NCI-H345 treated with DMSO at 0.1 percent for 48 hours (cell line): Measurements from ENCODE around the gene EME2.
"Not testable (repeated sequence)": the region's sequence is repeated elsewhere in the genome, so short reads cannot be mapped to it uniquely, and the experiment has no call there.

Experiments
- DNase-seq: peaks from one replicate; lab custom pipeline; 2025; ENCODE audit not compliant: unreplicated experiment; lab: John Stamatoyannopoulos, UW

EME2 gene, protein sequence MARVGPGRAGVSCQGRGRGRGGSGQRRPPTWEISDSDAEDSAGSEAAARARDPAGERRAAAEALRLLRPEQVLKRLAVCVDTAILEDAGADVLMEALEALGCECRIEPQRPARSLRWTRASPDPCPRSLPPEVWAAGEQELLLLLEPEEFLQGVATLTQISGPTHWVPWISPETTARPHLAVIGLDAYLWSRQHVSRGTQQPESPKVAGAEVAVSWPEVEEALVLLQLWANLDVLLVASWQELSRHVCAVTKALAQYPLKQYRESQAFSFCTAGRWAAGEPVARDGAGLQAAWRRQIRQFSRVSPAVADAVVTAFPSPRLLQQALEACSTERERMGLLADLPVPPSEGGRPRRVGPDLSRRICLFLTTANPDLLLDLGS

DNA sequence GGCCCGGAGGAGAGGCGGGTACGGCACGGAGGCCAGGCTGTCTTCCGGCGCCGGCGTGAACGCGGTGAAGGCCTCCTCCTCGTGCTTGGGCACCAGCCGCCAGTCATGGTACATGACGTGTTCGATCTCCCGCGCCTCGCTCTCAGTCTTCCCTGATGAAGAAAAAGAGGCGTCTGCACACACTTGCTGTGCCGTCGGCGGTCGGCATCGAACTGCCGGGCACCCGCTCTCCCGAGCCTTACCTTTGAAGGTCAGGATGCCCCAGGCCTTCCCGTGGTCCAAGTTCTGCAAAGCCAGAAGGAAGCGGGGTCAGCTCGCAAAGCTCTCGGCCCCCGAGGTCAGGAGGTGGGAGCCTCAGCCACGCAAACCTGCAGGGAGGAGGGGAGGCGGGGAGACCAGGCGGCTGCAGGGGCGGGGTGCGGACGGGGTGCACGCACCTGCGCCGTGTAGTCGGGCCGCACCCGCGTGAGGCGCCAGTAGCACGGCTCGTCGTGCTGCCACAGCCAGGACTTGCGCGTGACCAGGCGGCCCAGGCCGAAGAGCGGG is at the start of gene EME2:
TSS of gene EME2 (plus strand) at position 449 of the 546 bp plus-strand sequence. CDS start 418 bp downstream, outside the sequence.
- DNase-seq: no peak

DNA sequence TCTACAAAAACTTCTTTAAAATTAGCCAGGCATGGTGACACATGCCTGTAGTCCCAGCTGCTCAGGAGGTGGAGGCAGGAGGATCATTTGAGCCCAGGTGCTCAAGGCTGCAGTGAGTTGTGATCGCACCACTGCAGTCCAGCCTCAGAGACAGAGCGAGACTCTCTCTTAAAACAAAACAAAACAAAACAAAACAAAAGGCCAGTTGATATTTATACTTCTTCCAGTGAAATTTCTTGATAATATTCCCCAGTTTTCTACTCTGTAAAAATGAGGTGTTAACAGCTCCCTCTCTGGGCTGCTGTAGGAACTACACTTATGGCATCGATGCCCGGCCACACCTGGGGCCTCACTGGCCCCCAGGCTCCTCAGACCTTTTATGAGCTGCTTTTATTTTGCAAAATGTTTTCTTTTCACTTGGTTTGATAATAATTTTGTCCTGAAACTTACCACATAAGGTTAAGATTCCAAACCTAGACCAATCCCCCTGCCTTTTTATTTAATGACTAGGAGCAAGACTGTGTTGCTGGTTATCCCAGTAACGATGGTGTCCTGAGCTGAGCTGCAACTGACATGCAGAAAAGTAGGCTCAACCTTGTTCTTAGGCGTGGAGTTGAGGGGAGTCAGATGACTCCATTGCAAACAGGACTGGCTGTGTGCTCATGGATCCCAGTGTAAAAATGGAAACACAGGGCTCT is 49.0 kb upstream of the EME2 start:
- DNase-seq: no peak

DNA sequence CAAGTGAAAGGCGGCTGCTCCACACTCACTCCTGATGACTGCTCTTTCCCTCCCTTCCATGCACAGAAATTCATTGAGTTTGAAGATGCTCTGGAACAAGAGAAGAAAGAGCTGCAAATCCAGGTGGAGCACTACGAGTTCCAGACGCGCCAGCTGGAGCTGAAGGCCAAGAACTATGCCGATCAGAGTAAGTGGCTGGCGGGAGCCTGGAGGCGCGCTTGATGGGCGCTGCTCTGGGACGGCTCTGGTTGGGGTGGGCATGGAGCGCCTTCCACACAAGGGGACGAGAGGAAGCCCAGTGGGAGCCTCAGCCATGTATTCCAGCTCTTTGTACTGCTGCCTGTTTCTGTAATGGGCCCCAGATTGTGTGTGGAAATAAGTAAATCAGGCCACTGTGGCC is 48.1 kb upstream of the EME2 start:
- no peak for DNase-seq

DNA sequence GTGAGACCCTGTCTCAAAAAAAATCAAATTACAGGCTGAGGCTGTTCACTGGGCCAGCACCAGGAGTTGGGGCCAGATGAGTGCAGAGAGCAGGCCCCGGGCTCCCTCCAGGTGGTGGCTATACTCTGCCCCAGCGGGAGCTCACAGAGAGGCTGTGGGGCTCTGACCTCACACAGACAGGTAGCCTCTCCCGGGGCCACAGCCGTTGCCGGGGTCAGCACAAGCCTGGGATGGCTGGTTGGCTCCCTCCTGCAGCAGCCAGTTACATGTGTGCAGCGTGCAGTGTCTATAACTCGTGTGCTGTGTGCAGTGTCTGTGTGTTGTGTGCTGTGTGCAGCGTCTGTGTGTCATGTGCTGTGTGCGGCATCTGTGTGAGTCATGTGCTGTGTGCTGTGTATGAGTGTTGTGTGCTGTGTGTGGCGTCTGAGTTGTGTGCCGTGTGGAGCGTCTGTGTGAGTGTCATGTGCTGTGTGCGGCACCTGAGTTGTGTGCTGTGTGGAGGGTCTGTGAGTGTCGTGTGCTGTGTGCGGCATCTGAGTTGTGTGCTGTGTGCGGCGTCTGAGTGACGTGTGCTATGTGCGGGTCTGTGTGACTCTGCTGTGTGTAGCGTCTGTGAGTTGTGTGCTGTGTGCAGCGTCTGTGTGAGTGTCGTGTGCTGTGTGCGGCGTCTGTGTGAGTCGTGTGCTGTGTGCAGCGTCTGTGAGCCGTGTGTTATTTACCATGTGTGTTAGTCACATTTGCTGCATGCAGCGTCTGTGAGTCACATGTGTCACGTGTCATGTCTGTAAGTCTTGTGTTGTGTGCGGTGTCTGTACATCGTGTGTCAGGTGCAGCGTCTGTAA is 45.7 kb upstream of the EME2 start:
- DNase-seq: no peak

DNA sequence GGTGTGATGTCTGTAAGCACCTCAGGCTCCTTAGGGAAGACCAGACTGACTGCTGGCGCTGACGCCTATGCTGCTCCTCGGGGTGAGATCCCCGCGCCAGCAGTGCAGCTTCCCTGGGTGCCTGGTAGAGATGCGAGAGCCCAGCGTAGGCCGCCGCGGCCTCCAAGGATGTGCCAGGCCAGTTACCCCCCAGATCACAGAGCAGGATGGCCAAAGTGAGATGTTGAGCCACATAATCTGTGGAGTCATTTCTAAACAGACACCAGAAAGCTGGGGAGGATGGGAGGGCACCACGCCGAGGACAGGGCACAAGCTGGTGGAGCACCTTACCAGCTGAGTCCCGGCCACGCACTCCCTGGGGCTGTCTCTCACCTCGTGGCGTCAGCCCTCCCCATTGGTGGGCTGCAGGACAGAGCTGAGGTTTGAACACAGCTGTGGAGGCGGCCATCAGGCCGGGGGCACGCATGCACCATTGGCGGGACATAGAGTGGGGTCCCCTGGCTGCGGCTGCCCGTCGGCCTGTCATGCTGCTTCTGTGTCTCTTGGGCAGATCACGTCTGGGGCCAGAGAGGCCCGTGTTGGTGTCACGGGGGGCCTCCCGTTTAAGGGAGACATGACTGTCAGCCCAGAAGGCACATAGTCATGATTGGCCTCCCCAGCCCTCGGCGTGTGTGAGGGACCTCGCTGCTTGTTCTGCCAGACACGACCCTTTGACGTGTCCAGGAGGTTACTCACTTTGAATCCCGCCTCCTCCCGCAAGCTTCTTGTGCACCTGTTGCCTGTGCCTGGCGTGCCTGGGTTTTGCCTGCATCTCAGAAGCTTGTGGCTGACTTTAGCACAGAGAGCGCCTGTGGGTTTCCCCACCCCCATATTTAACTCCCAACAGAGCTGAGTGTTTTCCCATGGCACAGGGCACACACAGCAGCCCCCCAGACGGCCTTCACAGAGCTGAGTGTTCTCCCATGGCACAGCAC is 44.7 kb upstream of the EME2 start:
- no peak for DNase-seq

DNA sequence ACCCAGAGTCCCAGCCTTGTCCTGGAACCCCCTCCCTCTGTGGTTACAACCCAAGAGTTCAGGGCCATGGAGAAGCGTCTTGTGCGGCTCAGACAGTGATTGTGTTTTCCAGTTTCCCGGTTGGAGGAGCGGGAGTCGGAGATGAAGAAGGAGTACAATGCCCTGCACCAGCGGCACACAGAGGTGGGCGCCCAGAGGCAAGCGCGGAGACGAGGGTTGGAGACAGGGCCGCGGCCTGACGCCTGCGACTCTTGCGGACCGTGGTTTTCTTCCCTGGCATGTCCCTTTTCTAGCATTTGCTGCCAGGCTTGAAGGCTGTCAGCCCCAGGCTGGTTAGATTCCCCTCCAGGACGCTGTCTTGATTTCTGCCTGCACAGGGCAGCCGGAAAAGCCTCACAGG is 43.6 kb upstream of the EME2 start:
- no peak for DNase-seq

DNA sequence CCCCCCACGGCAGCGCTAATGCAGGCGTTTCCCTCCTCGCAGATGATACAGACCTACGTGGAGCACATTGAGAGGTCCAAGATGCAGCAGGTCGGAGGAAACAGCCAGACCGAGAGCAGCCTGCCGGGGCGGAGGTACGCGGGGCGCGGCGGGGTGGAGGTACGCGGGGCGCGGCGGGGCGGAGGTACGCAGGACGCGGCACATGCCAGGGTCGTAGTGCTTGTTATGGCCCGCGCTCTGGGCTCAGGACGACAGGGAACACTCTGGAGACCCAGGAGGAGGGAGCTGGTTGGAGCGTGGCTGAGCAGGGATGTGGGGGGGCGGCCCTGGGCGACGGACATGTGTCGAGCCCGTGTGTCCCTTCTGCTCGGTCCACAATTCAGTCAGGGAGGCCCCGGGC is 43.2 kb upstream of the EME2 start:
- no peak for DNase-seq

DNA sequence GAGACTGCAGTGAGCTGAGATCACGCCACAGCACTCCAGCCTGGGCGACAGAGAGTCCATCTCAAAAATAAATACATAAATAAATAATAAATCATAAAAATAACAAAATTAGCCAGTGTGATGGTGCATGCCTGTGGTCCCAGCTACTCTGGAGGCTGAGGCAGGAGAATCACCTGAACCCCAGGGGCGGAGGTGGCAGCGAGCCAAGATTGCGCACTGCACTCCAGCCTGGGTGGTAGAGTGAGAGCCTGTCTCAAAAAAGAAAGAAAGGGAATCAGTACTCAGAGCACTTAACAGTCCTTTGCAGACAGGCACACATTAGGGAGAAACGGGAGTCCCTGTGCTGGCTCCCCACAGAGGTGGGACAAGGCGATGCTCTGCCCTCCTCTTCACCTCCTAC is 41.5 kb upstream of the EME2 start:
- no peak for DNase-seq

DNA sequence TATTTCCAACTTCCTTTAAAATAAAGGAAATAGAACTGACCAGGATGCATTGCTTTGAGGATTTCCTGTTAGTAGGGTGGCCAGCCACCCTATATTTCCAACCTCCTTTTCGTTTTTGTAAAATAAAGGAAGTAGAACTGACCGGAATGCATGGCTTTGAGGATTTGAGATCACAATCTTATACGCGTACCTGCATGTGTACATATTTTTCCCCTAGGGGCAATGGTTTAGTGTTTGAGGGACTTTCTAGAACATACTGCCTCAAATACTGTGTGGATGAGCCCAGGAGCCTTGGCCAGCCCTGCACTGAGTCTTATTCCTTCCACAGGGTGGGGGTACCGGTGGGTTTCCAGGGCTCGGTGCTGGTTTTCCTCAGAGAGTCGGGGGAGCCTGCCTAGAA is 41.0 kb upstream of the EME2 start:
- no peak for DNase-seq

DNA sequence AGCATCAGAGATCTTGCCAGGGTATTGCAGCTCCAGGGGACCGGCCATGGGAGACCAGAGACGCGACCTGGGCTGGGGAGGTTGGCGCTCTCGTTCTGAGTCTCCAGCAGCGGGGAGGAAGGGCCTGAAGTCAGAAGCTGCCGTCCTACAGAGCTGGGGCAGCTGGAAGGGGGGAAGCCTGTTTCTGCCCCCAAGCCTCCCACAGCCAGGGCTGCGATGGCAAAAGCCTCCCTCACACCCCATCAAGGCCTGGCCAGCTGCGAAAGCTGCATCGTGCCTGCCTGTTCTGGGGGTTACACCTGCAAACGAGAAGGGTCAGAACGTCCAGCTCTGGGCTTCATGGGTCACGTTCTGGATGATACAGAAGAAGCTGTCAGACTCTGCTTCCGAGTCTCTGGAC is 40.5 kb upstream of the EME2 start:
- no peak for DNase-seq

DNA sequence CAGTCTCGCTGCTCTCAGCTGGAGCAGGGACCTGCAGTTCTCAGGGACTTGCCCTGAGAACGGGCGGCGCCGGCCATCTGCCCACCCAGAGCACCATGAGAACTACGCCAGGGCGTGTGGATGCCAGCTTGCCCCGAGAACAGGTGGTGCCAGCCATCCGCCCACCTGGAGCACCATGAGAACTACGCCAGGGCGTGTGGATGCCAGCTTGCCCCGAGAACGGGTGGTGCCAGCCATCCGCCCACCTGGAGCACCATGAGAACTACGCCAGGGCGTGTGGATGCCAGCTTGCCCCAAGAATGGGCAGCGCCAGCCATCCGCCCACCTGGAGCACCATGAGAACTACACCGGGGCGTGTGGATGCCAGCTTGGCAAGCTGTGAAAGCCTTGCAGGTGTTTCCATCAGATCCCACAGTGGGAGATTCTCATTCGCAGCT is 40.0 kb upstream of the EME2 start:
- not testable (repeated sequence) for DNase-seq

DNA sequence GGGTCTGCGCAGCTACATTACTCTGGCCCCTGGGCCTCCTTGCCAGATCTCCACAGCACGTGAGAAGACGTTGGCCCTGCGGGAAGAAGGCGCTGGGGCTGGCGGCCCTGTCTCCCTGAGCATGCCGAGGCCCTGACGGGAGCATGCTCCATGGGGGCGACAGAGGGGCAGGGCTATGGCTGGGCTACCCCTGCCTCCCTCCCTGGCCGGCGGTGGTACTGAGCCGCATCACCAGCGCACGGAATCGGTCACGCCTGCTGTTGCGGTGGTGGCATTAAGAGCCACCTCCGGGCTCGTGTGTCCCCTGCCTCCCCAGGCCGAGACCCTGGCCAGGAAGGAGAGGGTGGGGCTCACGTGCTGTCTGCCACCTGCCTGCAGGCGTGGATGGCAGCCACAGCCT is 38.5 kb upstream of the EME2 start:
- DNase-seq: no peak

DNA sequence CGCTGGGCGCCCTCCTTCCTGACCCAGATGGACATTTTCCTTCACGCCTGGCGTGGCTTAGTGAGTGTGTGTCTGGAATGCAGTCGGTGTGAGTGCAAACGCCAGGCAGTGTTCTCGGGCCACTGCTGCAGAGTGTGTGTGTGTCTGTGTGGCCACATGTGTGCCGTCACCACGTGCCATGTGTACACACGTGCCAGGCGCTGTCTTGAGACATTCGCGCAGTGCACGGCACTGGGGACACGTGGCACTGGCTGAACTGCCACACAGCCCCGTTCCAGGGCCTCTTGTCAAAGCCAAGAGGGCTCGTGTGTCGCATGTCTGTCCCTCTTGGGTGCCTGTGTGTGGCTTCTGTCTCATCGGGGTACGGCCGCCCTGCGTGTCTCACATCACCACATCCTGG is 37.8 kb upstream of the EME2 start:
- no peak for DNase-seq

DNA sequence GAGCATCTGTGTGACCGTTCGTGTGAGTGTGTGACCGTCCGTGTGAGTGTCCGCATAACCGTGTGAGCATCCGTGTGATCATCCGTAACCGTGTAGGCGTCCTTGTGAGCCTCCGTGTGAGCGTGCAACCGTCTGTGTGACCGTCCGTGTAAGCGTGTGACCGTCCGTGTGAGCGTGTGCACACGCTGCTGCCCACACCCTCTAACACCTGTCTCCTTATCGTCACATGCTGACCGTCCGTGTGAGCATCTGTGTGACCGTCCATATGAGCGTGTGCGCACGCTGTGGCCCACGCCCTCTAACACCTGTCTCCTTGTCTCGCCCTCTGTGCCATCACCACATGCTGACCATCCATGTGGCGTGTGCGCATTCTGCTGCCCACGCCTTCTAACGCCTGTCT is 32.4 kb upstream of the EME2 start:
- DNase-seq: no peak

DNA sequence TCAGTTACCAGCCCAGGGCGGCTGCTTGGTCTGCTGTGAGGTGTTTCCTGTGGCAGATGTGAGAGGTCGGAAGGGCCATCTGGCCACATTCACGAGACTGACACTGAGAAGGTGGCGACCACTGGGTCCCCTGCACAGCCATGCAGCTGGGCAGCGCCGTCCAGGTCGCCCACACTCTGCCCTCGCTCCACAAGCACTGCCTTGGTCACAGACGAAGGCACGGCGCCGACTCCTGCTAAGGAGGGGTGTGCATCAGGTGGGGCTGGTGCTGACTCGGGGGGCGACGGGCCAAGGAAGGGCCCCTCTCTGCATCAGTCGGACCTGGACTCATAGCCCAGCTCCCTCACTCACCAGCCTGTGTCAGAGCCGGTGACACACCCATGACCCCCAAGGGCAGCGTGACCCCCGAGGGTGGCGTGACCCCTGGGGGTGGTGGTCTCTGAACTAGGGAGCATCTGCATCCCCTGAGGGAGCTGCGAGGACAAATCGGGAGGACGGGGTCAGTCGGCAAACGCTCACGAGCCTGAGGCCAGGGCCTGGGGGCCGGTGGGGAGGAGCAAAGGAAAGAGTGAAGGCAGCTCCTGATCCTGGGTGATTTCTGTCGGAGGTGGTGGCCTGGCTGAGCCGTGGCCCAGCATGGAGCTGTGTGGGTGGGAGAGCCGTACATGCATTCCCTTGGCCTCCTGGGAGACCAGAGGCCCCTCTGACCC is 31.7 kb upstream of the EME2 start:
- no peak for DNase-seq

DNA sequence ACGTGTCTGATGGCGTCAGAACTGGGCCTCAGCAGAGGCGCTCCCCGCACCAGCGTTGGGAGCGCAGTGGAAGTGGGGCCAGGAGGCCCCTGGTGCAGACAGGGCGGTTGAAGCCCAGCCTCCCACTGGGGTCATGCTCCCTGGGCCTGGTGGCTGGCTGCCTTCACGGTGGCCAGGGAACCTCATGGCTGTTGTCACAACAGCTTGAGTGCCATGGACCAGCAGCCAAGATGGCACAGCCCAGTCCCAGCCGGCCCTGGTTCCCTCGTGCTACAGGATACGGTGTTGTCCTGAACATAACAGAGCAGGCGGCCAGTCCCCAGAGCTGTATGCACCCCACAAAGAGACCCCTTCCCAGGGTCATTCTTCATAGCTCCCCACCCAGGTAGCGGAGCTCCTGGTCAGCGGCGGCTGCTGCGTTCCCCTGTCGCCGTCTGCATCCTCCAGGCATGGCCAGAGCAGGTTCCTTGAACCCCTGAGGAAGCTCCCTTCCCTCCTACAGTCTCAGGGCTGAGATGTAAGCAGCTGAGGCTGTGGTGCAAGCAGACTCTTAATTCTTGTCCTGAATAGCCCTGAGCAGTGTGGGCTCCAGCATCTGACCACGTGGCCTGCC is 31.0 kb upstream of the EME2 start:
- DNase-seq: no peak

DNA sequence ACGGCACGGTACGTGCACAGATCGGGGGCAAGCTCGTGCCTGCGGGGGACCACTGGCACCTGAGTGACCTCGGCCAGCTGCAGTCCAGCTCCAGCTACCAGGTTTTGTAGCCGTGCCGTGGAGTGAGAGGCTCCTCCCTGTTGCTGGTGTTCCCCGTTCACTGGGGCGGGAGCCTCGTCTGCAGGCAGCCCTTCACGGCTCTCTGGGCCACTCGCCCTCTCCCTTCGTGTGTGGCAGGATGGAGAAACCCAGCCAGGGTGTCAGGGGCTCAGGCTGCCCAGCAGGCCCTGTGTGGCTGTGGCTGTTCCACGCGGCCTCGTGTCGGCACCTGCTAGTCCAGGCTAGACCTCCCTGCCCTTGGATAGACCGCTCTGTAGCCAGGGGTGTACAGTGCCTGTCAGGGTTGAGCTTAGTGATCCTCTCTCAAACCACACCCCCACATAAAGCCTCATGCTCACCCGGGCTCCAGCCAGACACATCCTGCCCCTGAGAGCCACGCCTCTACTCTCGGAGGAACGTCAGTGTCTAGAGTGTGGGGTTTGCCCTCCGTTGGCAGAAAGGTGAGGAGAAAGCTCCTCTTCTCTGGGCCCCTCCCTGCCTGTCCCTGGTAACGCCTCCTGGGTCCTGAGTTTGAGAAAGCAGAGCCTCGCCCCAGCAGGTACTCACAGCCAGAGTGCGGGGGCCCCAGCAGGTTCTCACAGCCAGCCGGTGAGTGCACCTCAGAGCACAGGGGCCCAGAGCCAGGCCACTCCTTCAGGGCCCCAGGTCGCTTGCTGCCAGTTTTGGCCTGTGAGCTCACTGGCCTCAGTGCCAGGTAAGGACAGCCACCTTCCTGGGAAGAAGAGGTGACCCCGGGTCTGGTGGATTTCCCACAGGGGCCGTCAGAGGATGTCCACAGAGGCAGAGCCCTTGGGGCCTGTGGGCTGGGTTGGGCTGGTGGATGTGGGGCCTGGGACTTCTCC is 29.0 kb upstream of the EME2 start:
- no peak for DNase-seq

DNA sequence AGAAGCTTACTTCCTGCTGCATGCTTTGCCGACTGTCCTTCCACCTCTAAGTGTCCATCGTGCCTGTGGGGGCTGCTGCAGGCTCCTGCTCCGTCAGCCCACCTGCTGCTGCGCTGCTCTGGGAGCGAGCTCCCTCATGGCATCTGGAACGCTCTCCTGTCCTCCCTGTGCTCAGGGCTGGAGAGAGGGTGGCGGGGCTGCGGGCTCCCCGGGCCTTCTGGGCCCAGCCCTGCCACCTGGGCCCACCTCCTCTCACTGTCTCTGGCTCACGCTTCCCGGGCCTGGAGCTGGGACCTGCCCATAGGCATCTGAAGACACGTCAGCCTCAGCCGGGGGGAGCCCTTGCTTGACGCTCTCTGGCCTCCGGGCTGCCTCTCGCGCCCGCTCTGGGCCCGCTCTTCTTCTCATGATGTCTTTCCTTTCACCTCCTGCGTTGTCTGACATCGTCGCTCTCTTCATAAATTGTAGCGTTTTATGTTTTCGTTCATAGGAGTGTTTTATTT is 28.2 kb upstream of the EME2 start:
- DNase-seq: no peak
